GM04504 (cell line): Measurements from ENCODE around the gene CFD.
"Not testable (repeated sequence)": the region's sequence is repeated elsewhere in the genome, so short reads cannot be mapped to it uniquely, and the experiment has no call there.

Experiments used
- DNase-seq: peaks from one replicate; pipeline ENCODE4 v3.0.0-alpha.2; 2012; ENCODE audit warnings: low read depth

CFD gene

DNA sequence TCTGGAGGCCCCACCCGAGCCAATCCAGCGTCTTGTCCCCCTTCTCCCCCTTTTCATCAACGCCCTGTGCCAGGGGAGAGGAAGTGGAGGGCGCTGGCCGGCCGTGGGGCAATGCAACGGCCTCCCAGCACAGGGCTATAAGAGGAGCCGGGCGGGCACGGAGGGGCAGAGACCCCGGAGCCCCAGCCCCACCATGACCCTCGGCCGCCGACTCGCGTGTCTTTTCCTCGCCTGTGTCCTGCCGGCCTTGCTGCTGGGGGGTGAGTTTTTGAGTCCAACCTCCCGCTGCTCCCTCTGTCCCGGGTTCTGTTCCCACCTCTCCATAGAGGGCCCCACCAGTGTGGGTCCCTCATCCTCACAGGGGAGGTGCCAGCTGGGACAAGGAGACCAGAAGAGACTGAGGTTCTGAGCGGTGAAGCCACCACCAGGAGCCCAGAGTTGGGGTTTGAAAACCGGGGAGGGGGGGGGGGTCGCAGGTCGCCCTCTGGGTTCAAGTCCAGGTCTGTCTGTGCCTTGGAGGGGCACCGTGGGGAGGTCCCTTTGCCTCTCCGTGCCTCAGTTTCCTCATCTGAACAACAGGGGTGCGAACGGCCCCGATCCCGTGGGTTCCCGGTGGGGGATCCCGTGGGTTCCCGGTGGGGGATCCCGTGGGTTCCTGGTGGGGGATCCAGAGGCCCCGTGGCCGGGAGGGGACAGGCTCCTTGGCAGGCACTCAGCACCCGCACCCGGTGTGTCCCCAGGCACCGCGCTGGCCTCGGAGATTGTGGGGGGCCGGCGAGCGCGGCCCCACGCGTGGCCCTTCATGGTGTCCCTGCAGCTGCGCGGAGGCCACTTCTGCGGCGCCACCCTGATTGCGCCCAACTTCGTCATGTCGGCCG, 7.1 kb upstream of the CFD start, which contains the start of gene ELANE:
Gene ELANE, plus strand, starts transcription at position 168 of the 878 bp plus-strand sequence. Its CDS starts 26 bp downstream, at position 194.
- DNase-seq, result no peak

DNA sequence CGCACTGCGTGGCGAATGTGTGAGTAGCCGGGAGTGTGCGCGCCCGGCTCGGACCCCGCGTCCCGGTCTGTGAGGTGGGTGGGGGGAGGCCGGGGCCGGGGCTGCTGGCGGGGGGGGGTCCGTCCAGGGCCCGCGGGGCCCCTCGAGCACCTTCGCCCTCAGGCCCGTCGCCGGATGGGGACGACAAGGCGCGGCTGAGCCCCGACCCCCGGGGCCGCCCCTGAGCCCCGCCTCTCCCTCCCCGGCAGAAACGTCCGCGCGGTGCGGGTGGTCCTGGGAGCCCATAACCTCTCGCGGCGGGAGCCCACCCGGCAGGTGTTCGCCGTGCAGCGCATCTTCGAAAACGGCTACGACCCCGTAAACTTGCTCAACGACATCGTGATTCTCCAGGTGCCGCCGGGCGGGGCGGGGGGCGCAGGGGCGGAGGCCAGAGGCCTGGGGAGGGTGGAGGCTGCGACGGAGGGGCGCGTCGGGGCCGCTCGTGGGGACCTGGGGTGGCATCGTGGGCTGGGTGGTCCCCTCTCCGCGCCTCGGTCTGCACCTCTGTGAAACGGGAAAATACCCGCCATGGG, 6.4 kb upstream of the CFD start:
- no peak for DNase-seq

- not testable (repeated sequence) for DNase-seq
Measured at GRCh38 chr19:853614-854220, 5.7 kb upstream of the CFD start.

GRCh38 chr19:854549-854948, 4.9 kb upstream of the CFD start:
- DNase-seq, result no peak

DNA sequence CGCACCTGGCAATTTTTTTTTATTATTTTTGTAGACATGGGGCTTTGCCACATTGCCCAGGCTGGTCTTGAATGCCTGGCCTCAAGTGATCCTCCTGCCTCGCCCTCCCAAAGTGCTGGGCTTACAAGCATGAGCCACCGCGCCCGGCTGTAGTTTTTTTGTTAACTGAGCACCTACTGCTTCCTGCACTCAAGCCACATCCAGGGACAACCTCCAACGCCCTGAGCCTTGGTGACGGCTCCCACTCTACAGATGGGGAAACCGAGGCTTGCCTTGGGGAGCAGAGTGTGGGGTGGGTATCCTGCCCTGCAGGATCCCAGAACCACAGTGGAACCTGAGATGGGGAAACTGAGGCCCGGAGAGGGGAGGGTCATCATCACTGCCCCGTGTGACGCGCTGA, 4.3 kb upstream of the CFD start:
- no peak for DNase-seq

DNA sequence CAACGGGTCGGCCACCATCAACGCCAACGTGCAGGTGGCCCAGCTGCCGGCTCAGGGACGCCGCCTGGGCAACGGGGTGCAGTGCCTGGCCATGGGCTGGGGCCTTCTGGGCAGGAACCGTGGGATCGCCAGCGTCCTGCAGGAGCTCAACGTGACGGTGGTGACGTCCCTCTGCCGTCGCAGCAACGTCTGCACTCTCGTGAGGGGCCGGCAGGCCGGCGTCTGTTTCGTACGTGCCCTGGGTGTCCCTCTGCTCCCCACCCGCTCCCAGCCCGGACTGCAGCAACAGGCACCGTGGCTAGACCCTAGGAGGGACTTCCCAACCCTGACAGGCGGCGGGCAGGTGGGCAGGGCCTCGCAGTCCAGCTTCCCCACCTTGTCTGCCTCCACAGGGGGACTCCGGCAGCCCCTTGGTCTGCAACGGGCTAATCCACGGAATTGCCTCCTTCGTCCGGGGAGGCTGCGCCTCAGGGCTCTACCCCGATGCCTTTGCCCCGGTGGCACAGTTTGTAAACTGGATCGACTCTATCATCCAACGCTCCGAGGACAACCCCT, 3.8 kb upstream of the CFD start:
- no peak for DNase-seq

DNA sequence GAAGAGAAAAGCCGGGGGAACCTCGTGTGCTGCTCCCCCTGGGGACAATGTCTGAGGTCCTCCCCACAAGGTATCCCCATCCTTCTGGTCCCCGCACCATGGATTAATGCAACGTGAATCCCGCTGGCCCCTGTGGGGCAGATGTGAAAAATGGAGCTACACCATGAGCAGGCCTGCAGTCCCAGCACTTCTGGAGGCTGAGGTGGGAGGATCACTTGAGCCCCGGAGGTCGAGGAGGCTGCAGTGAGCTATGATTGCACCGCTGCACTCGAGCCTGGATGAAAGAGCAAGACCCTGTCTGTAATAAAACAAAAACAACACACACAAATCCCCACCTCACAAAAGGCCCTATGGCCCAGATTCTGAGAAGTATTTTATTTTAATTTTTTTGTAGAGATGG, 1.2 kb upstream of the CFD start:
- DNase-seq, result no peak

GRCh38 chr19:861141-861755, 1.8 kb downstream of the CFD start:
- DNase-seq, result no peak

GRCh38 chr19:861756-862580, 2.5 kb downstream of the CFD start:
- DNase-seq, result no peak

DNA sequence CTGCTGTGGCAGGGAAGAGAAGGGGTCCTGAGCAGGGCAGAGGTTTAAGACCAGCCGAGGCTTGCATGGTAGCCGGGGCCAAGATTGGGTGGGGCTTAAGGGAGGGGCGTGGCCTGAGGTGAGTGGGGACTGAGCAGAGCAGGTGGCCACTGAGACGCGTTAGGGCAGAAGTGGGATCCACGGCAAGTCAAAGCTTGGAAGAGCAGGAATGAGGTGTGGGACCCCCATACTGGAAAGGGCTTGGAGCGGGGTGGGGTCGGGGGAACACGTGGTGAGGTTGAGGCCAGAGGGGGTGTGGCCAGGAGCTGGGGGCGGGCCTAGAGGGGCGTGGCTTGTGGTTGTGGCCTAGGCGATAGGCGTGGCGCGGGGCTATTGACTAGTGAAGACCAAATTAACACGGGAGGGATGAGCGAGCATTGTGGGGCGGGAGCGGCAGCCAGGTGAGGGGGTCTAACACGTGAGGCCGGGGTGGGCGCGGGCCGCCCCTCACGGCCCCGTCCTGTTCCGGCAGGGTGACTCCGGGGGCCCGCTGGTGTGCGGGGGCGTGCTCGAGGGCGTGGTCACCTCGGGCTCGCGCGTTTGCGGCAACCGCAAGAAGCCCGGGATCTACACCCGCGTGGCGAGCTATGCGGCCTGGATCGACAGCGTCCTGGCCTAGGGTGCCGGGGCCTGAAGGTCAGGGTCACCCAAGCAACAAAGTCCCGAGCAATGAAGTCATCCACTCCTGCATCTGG, 3.3 kb downstream of the CFD start:
- no peak for DNase-seq

- DNase-seq, result no peak
Measured at GRCh38 chr19:863315-863620, 3.8 kb downstream of the CFD start.

DNA sequence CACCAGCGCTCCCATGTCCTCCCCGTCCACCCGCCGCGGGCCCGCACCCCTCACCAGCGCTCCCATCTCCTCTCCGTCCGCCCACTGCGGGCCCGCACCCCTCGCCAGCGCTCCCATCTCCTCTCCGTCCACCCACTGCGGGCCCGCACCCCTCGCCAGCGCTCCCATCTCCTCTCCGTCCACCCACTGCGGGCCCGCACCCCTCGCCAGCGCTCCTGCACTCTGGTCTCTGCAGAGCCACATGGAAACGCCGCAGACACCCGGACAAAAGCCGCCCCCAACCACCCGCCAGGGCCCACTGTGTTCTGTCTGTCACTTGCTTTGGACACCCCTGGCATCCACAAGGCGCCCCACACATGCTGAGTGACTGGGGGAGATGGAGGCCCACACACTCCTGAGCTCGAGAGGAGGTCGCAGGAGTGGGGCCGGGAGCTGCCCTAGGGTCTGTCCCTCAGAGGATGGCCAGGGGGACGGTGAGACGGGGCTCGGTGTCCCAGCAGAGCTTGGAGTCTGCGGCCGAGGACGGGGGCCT, 7.4 kb downstream of the CFD start:
- DNase-seq, result no peak

DNA sequence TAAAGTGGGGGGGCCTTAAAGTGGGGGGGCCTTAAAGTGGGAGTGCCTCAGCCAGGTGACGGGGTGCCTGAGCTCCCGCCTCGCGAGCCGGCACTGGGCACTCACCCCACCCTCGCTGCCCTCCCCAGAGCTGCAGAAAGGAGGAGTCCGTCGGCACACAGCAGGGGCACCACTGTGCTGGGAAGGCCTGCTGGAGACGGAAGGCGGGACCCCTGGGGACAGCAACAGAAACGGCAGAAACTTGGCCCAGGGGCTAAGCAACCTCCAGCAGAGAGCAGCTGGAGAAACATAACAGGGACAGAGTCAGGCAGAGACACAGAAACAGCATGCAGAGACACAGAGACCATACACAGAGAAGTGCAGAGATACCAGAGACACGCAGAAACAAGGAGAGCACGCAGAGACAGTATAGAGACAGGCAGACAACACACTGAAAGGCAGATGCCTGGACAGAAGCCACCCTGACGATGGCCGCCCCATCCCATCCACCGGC, 7.9 kb downstream of the CFD start:
- DNase-seq, result no peak

GRCh38 chr19:867855-868457, 8.5 kb downstream of the CFD start:
- no peak for DNase-seq

DNA sequence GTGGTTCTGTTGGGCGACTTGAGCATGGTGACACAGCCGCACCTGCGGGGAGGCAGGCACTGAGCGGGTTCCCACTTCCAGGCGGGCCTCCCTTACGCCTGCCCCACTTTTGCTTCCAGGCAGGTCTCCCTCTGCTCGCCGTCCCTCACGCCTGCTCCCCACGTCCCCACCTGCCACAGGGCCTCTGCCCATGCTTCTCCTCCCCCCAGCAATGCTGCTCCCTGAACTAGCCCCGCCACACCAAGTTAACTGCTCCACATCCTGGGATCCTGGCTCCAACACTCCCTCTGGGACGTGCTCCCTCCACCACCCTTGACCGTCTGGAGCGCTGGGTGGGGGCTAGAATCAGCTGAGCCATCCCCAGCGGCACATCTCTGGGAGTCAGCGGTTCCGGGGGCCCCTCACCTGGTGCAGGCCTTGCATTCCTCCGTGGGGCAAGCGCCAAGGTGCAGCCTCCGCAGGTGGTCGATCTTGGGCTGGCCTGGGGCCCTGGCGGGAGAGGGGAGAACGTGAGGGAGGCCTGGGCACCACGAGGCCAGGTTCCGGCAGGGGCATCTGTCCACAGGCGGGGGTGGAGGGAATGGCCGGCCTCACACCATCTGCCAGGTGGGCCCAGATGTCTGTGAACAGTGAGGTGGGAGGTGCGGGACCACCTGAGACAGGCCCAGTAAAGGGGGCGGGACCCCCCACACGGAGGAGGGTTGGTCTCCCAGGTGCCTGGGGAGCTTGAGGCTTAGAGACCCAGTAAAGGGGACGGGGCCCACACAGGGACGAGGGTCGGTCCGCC, 9.2 kb downstream of the CFD start:
- no peak for DNase-seq

GRCh38 chr19:869245-870177, 10.0 kb downstream of the CFD start:
- peak; percentile 92 for DNase-seq

GRCh38 chr19:870314-870713, 10.8 kb downstream of the CFD start:
- DNase-seq, result no peak

- no peak for DNase-seq
Measured at GRCh38 chr19:870963-871401, 11.5 kb downstream of the CFD start.
